Upper lobe of right lung (tissue), 1 donor: ENCODE results near the gene ACSBG1. TPM values are rescaled to one million over a fixed set of nuclear protein-coding genes. Genes with fewer than 3 reads are reported as not detected.

Experiments
- ATAC-seq: fragments of 200-7000 bp; cut with Tn5 transposase; one replicate; pipeline ENCODE4 v1.9.1; 2020; ENCODE audit warnings: mild to moderate bottlenecking, moderate library complexity
- DNase-seq: peaks from one replicate; pipeline ENCODE4 v3.0.0-alpha.2; 2020
- H3K27ac ChIP-seq: fragments of 200-600 bp; one replicate; pipeline ENCODE4 v1.8.0; 2022
- H3K27me3 ChIP-seq: fragments of 200-600 bp; one replicate; pipeline ENCODE4 v1.8.0; 2022; ENCODE audit warnings: mild to moderate bottlenecking
- H3K36me3 ChIP-seq: fragments of 200-600 bp; one replicate; pipeline ENCODE4 v1.8.0; 2022
- H3K4me1 ChIP-seq: fragments of 200-600 bp; one replicate; pipeline ENCODE4 v1.8.0; 2022
- H3K4me3 ChIP-seq: fragments of 200-600 bp; one replicate; pipeline ENCODE4 v1.8.0; 2022; ENCODE audit warnings: mild to moderate bottlenecking
- H3K9me3 ChIP-seq: fragments of 200-600 bp; one replicate; pipeline ENCODE4 v1.8.0; 2022
- CTCF ChIP-seq: fragments of 200-600 bp; IDR thresholded peaks from one replicate; pipeline ENCODE4 v1.8.0; 2022; ENCODE audit warnings: antibody characterized with exemption
- intact Hi-C: fragments of 100-400 bp; cut with DNase I; formaldehyde crosslinking; loops from one replicate; pipeline ENCODE4 v1.11.0; 2022
- total RNA-seq: library from RNA; stranded (reverse); fragmentation: NEBNext Ultra II Directional; extraction: Animal tissue kit (Norgen Biotek cat#: 25700); gene quantifications from one replicate; pipeline ENCODE4 v1.2.1, GENCODE V29; 2021
- donor health status: DM: no; HTN: yes; CAD: no; lungs with severe emphysema.

The ACSBG1 gene
- total RNA-seq, 1 donor from 2014 or later = not detected

- TF ChIP-seq CTCF = no peak
- H3K4me3 ChIP-seq = no peak overlapping the region
- ATAC-seq (no peak), DNase-seq (no peak)
- intact Hi-C loops = no loop called here
- no peaks in the 10 kb centered on the region for H3K27me3 ChIP-seq
- no peak overlapping the region for H3K27ac ChIP-seq
- no peaks in the 10 kb centered on the region for H3K36me3 ChIP-seq
- H3K4me1 ChIP-seq = no peaks in the 10 kb centered on the region
- H3K9me3 ChIP-seq = no peaks in the 10 kb centered on the region
Observed at GRCh38 chr15:78207110-78207458, 27.3 kb downstream of the ACSBG1 start.

DNA sequence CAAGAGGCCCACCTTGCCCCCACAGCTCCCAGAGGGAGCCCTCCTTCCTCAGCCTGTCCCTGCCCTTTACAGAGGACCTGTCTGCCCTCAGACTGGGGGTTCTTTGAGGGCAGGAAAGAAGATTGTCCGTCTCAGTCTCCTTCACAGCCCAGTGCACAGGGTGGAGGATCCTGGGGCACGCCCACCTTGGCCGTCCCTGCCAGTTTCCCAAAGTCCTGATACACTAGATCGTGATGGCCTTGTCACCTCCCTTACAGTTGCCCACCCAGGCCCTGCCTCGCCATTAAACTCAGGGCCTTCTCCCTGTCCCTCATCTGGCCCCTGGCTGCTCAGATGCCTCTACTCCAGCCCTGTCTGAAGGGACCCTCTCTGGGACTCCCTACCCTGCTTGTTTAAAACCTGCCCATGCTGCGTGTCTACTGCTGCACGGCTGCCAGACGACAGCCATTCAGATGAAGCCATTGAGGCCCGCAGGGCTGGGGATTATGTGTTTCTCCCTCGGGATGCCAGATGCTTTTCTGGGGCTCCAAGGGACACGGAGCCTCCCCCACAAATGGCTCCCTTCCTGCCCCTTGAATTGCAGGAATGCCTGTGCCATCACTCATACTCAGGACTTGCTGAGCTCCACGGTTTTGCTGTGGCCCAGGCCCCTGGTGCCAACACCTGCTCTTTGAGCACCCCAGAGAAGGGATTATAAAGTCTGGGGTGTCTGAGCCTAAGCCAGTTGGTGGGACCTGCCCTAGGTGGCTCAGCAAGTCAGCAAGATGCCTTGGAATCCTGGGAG is 27.8 kb downstream of the ACSBG1 start:
- H3K9me3 ChIP-seq = no peaks in the 10 kb centered on the region
- no peak overlapping the region for H3K27ac ChIP-seq
- no peaks in the 10 kb centered on the region for H3K4me1 ChIP-seq
- ATAC-seq (no peak), DNase-seq (no peak)
- intact Hi-C loops = no loop called here
- no peak for TF ChIP-seq CTCF
- no peaks in the 10 kb centered on the region for H3K27me3 ChIP-seq
- H3K36me3 ChIP-seq = no peaks in the 10 kb centered on the region
- H3K4me3 ChIP-seq = no peak overlapping the region

- no peaks in the 10 kb centered on the region for H3K9me3 ChIP-seq
- no peak overlapping the region for H3K4me3 ChIP-seq
- DNase-seq = no peak
- H3K27ac ChIP-seq = no peak overlapping the region
- H3K4me1 ChIP-seq = no peaks in the 10 kb centered on the region
- H3K27me3 ChIP-seq = no peaks in the 10 kb centered on the region
- intact Hi-C loops = no loop called here
- no peak for TF ChIP-seq CTCF
- no peak for ATAC-seq
- no peaks in the 10 kb centered on the region for H3K36me3 ChIP-seq
Observed at GRCh38 chr15:78205856-78206255, 28.5 kb downstream of the ACSBG1 start.

DNA sequence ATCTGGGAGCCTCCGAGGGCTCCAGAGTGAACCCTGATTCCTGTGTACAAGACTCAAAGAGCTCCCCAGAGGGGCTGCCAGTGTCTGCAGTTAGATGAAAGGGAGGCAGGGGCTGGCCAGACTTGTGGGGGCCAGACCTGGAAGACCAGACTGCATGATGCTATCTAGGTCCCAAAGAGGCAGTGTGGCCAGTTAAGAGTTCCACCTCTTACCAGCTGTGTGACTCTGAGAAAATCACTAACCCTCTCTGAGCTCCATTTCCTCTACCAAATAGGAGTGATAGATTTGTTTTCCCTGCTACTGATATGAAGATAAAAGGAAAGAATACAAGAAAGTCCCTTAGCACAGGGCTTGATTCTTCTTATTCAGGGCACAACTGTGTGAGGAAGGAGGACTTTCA is 29.0 kb downstream of the ACSBG1 start:
- Histone ChIP-seq H3K9me3 (no peaks in the 10 kb centered on the region), H3K27ac (no peak overlapping the region), H3K27me3 (no peaks in the 10 kb centered on the region), H3K4me1 (no peaks in the 10 kb centered on the region), H3K36me3 (no peaks in the 10 kb centered on the region), H3K4me3 (no peak overlapping the region)
- no peak for DNase-seq
- no peak for ATAC-seq
- no peak for TF ChIP-seq CTCF
- intact Hi-C loops = no loop called here

DNA sequence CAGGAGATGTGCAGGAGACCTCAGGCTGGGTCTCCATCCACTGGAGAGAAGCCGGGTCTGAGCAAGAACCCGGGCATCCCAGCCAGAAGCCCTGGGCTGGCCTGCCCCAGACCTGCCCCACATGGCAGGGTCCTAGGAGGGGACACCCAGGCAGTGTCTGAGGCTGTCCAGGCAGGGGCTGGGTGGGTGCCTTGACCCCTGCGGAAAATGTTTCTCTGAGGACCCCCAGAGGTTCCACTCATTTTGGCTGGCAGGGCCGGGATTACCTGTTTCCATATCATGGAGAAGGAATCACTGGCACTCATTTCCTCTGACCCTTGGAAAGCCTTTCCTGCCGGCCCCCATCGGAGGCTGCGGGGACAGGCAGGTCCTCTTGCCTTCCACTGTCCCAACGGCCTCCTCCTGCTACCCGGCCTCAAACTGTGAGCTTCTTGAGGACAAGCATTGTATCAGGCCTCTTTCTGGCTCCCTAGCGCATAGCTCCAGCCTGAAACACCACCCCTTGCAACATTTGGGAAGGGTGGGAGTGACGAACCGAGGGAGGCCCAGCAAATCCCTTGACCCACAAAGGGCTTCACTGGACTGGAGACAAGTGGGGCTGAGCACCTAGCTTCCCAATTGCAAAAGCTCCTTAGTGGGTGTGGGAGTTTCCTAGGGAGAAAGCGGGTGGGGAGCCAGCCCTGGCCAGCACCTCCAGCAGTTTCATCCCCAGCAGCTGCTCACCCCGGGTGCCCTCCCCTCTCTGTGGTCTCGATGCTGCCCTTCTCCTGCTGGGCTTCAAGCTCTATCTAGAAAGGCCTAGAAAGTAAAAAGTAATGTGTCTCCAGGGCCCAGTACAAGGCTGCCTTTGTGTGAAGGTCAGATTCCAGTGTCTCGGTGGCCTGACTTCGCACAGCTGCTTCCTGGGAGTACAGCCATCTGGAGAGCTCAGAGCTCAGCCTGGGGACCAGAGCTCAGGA is 29.7 kb downstream of the ACSBG1 start:
- intact Hi-C loops = no loop called here
- H3K27me3 ChIP-seq = no peaks in the 10 kb centered on the region
- no peak for TF ChIP-seq CTCF
- no peak for ATAC-seq
- H3K27ac ChIP-seq = no peak overlapping the region
- no peak for DNase-seq
- no peak overlapping the region for H3K4me3 ChIP-seq
- H3K9me3 ChIP-seq = no peaks in the 10 kb centered on the region
- no peaks in the 10 kb centered on the region for H3K36me3 ChIP-seq
- no peaks in the 10 kb centered on the region for H3K4me1 ChIP-seq
